ENCODE data around the gene ABLIM1.

GRCh38 chr10:114680543-114681117 lies 22.6 kb upstream of the ABLIM1 start:
- TF ChIP-seq CTCF (IDR thresholded peaks at IDR 0.05; ENCODE audit: low read depth, low read length), result no peak
- TF ChIP-seq EZH2phosphoT487 (IDR thresholded peaks at IDR 0.05; ENCODE audit: low read depth), result no peak
